DND-41 (cell line): Measurements from ENCODE around the gene GATD1.

Source experiments
- CTCF ChIP-seq: IDR thresholded peaks from 2 replicates; pipeline ENCODE4 v1.5.1; 2012; ENCODE audit warnings: borderline replicate concordance, low read length, moderate library complexity, mild to moderate bottlenecking; ENCODE audit not compliant: poor library complexity, severe bottlenecking; ENCODE audit errors: extremely low read depth
- EZH2 ChIP-seq: IDR thresholded peaks from 3 replicates; pipeline ENCODE4 v1.6.1; 2012; ENCODE audit warnings: borderline replicate concordance, low read depth, mild to moderate bottlenecking, moderate library complexity, low read length, inconsistent platforms; ENCODE audit not compliant: severe bottlenecking

- TF ChIP-seq CTCF (no peak), EZH2 (no peak)
Observed at GRCh38 chr11:745428-745827, 31.9 kb downstream of the GATD1 start.
